GM18907 (cell line): ENCODE results near the gene PITPNB.

Experiments used
- ATAC-seq: cut with Tn5 transposase; IDR thresholded peaks from one replicate; pipeline ENCODE4 v1.9.1; 2021; ENCODE audit warnings: mild to moderate bottlenecking, moderate library complexity; ENCODE audit not compliant: unreplicated experiment

Gene PITPNB

DNA sequence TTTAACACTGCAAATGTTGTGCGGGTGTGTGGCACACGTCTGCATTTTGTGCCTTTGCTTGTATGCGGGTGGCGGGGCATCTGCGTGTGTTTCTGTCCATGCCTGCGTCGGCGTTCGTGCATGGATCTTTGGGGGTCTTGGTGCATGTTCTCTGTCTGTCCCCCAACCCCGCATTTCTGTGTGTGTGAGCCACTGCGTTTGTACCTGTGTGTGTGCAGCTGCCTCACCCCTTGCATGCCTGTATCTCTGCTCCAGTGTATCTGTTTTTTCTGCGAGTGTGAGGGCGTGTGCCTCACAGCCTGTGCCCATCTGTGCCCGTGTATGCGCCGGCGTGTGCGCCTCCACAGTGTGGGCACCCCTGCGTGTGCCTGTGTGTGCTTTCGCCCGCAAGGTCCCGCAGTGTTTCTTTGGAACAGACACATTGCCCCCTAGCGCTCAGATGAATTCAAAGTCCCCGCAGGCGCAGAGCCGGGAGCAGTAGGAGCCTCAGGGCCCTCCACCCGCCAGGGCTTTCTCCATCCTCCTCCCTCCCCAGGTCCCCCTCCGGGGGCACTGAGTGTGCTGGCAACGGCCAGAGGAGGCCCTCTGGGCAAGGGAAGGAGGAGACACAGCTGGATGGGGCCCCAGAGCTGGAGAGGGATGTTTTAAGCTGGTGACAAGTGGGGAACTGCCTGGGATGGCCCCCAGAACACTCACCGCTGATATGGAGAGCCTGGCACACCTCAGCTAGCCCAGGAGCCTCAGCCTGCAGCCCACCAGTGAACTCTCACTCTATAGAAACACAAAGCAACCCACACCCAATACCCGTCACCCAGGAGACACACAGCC lies 114.4 kb downstream of the PITPNB start:
- ATAC-seq: no peak

DNA sequence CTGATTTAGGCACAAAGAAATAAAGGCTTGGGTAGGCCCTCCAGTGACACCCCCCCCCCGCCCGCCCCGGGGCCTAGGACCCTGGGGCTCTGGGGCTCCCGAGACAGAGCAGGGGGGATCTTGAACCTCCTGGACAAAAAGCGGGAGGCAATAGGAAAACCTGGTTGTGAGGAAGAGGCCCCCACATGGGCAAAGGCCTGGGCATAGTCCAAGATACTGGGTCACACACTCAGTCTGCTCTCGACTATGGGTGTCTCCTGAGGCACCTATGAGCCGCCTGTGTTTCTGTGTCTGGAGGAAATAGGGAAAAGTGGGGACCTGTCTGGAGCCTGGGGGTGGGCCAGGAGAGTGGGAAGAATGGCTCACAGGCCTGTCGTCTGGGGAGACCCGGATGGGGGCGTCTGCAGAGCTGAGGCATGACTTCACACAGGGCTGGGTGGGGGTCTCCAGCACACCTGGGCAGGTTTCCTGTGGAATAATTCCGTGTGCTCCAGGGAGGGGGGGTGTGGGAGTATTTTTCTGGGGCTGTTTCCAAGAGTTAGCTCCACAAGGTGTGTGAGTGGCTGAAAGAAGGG lies 115.1 kb downstream of the PITPNB start:
- no peak for ATAC-seq

DNA sequence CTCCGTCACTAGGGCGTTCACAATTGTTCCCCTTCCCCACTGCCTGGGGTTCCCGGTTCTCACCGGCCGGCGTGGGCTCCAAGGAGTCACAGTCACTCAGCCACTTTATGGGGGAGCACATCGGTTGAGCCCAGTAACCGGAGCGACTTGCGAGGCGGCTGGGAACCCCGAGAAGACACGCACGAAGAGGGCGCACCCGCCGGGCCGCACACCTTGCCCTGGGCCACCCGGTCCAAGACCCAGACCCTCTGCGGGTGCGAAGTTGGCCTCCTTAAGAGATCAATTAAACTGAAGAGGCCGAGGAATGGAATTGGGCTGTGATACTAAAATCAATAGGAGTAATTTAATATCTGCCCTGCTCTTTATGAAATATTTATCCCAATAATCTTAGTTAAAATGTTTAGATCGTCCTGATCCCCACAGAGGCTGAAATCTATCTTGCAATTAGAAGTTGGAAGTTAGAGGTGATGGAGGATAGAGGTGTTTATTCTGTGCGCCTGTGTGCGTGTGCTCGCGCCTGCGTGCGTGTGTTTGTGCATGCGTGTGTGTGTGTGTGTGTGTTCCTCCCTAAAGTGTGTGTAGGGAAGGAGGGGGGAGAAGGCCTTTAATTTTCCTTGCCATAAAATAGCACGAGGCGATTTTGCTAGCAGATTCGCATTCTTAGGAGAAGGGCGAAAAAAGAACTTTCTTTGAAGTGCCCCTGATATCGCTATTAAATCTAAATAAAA lies 116.5 kb downstream of the PITPNB start:
- no peak for ATAC-seq
